Fibroblast of lung (primary cell): ENCODE results near the gene TTC19. TPM values are rescaled to one million over a fixed set of nuclear protein-coding genes. Genes with fewer than 3 reads are reported as not detected.
A peak's percentile ranks its signal among the peaks of the same experiment; 100 is the strongest.

Experiments
- DNase-seq, 2 donors: peaks; one replicate each; pipeline versions ENCODE4 v3.0.0 to v3.0.0-alpha.2; 2010; ENCODE audit warnings: low read depth in 2 of 2
- H2AFZ ChIP-seq: 2 replicates; pipeline ENCODE4 v1.5.1; 2012; ENCODE audit warnings: low read length, control low read depth, inconsistent platforms
- H3K27ac ChIP-seq: 2 replicates; pipeline ENCODE4 v1.5.1; 2011; ENCODE audit warnings: low read length, control low read depth; ENCODE audit not compliant: insufficient read depth
- H3K27me3 ChIP-seq: 2 replicates; pipeline ENCODE4 v1.5.1; 2011; ENCODE audit warnings: mild to moderate bottlenecking, low read length; ENCODE audit not compliant: control insufficient read depth, insufficient read depth
- H3K36me3 ChIP-seq: 2 replicates; pipeline ENCODE4 v1.5.1; 2011; ENCODE audit warnings: low read length; ENCODE audit not compliant: control insufficient read depth, insufficient read depth
- H3K4me1 ChIP-seq: 2 replicates; pipeline ENCODE4 v1.5.1; 2011; ENCODE audit warnings: low read length; ENCODE audit not compliant: control insufficient read depth, insufficient read depth; ENCODE audit errors: extremely low read depth
- H3K4me2 ChIP-seq: 2 replicates; pipeline ENCODE4 v1.5.1; 2011; ENCODE audit warnings: low read length, control low read depth; ENCODE audit not compliant: insufficient read depth; ENCODE audit errors: extremely low read depth
- H3K4me3 ChIP-seq, 4 experiments: fragments of 200-600 bp in 1 of 4; sonication (generic) in 1 of 4; replicated peaks in 1 of 4; 2 replicates each; pipeline ENCODE4 v1.5.1; 2011 to 2016; ENCODE audit warnings: low read length in 4 of 4, low read depth in 3 of 4, mild to moderate bottlenecking in 3 of 4, control low read depth in 2 of 4, inconsistent platforms in 1 of 4, mixed read lengths in 1 of 4; ENCODE audit not compliant: insufficient read depth in 1 of 4; ENCODE audit errors: control extremely low read depth in 1 of 4
- H3K79me2 ChIP-seq: 2 replicates; pipeline ENCODE4 v1.5.1; 2012; ENCODE audit warnings: mild to moderate bottlenecking, low read length, inconsistent platforms; ENCODE audit not compliant: control insufficient read depth, insufficient read depth
- H3K9ac ChIP-seq: 2 replicates; pipeline ENCODE4 v1.5.1; 2011; ENCODE audit warnings: mild to moderate bottlenecking, low read length, control low read depth; ENCODE audit not compliant: insufficient read depth
- H3K9me3 ChIP-seq: 2 replicates; pipeline ENCODE4 v1.5.1; 2012; ENCODE audit warnings: low read depth, low read length; ENCODE audit not compliant: control insufficient read depth, insufficient read depth
- H4K20me1 ChIP-seq: 2 replicates; pipeline ENCODE4 v1.5.1; 2011; ENCODE audit warnings: low read length; ENCODE audit not compliant: control insufficient read depth, insufficient read depth; ENCODE audit errors: extremely low read depth
- EZH2 ChIP-seq: IDR thresholded peaks from 2 replicates; pipeline ENCODE4 v1.5.1; 2012; ENCODE audit warnings: low read length, control low read depth, mild to moderate bottlenecking; ENCODE audit errors: missing control alignments
- polyA plus RNA-seq, 2 donors: library from polyadenylated mRNA; depleted of rRNA in 1 of 2; stranded (reverse) in 1 of 2; unstranded in 1 of 2; fragments of >200 nt; gene quantifications; 2 replicates each; pipeline ENCODE4 v1.2.1, GENCODE V29; 2011 to 2012; ENCODE audit warnings: missing spikeins in 1 of 2
- total RNA-seq: library from RNA; depleted of rRNA; stranded (reverse); fragments of >200 nt; gene quantifications from 2 replicates; pipeline ENCODE4 v1.2.1, GENCODE V29; 2014
- TF ChIP-seq, protein P1 (sequence below), 2 donors: IDR thresholded peaks in 1 of 2; conservative IDR thresholded peaks in 1 of 2; 1 replicate in 1 of 2; 2 replicates in 1 of 2; pipeline ENCODE4 v1.5.1; 2011 to 2012; ENCODE audit warnings: low read length in 2 of 2, control low read depth in 1 of 2, inconsistent platforms in 1 of 2, low read depth in 1 of 2, mild to moderate bottlenecking in 1 of 2

The TTC19 gene
- total and polyA plus RNA-seq, 2 donors (not counting 1 experiment from before 2014, with no cell fraction given) = 4.2 to 23.0 TPM

DNA sequence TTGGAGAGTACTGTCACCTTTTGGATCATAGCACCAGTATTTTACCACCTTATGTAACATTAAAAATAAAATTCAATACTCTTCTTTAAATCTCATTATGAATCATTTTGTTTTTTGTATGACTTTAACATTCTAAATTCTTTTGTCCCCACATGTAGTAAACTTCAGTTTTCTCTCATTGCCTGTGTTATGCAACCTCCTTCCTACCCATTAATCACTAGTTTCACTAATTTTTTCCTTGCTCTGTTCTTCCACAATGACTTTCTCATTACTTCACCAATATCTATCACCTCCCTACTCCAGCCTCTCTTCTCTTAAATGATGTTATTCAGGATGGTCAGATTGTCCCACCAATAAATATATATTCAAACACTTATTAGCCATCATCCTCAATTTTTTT, 68.7 kb downstream of the TTC19 start:
- Histone ChIP-seq H3K4me3 (no peak overlapping the region), H3K4me1 (no peaks in the 10 kb centered on the region), H3K36me3 (peaks cover 10% of the 10 kb centered on the region), H3K9ac (no peak overlapping the region), H4K20me1 (no peaks in the 10 kb centered on the region), H3K4me2 (no peak overlapping the region), H3K79me2 (no peaks in the 10 kb centered on the region), H3K9me3 (no peaks in the 10 kb centered on the region), H3K27me3 (no peaks in the 10 kb centered on the region), H3K27ac (no peak overlapping the region), H2AFZ (no peak overlapping the region)
- TF ChIP-seq EZH2 = no peak
- TF ChIP-seq, protein P1, sequence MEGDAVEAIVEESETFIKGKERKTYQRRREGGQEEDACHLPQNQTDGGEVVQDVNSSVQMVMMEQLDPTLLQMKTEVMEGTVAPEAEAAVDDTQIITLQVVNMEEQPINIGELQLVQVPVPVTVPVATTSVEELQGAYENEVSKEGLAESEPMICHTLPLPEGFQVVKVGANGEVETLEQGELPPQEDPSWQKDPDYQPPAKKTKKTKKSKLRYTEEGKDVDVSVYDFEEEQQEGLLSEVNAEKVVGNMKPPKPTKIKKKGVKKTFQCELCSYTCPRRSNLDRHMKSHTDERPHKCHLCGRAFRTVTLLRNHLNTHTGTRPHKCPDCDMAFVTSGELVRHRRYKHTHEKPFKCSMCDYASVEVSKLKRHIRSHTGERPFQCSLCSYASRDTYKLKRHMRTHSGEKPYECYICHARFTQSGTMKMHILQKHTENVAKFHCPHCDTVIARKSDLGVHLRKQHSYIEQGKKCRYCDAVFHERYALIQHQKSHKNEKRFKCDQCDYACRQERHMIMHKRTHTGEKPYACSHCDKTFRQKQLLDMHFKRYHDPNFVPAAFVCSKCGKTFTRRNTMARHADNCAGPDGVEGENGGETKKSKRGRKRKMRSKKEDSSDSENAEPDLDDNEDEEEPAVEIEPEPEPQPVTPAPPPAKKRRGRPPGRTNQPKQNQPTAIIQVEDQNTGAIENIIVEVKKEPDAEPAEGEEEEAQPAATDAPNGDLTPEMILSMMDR (conservative IDR thresholded peaks at IDR 0.05 in 1 of 2, IDR thresholded peaks at IDR 0.05 in 1 of 2; ENCODE audit: low read depth in 1 of 2, low read length in 2 of 2) = no peak
- DNase-seq = peak; percentile 4 to 28

DNA sequence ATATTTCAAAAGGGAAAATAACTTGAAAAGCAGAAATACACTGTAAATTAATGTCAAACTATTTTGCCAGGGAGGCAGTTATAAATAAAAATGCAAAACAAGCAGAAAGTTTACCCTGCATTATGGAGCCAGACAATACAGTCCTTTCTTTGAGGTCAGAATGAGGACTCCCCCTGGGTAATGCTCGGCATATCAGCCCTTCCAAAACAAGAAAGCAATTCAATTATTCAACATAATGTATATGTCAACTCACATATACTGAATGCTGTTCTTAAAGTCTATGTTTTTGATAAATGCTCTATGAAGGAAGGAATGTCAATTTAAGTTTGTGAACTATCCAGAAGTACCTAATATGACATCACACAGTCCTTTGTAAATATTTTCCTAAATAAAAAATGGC, 72.4 kb downstream of the TTC19 start:
- Histone ChIP-seq H3K27me3 (no peaks in the 10 kb centered on the region), H4K20me1 (no peaks in the 10 kb centered on the region), H3K27ac (no peak overlapping the region), H3K4me3 (no peak overlapping the region), H3K79me2 (no peaks in the 10 kb centered on the region), H3K4me1 (no peaks in the 10 kb centered on the region), H3K36me3 (peaks cover 2% of the 10 kb centered on the region), H3K9ac (no peak overlapping the region), H2AFZ (no peak overlapping the region), H3K4me2 (no peak overlapping the region), H3K9me3 (no peaks in the 10 kb centered on the region)
- TF ChIP-seq, protein P1 (conservative IDR thresholded peaks at IDR 0.05 in 1 of 2, IDR thresholded peaks at IDR 0.05 in 1 of 2; ENCODE audit: low read depth in 1 of 2, low read length in 2 of 2) = no peak
- no peak for TF ChIP-seq EZH2
- DNase-seq = no peak

DNA sequence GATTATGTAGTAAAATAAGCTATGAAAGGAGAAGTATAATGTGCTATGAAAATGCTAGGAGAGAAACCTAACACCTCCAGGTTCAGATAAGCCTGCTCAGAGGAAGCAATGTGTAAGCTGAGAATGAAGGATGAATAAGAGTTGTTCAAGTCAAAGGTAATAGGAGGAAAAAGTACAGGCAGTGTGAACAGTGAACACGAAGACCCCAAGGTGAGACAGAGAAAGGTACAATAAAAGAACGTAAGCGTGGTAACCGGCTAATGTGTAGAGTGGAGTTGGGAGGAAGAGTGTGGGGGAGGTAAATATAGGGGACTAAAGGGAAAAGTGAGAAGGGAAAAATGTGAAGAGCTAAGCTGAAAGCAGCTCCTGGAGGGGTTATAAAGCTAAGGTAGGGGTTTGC, 74.2 kb downstream of the TTC19 start:
- Histone ChIP-seq H3K27ac (no peak overlapping the region), H3K9ac (no peak overlapping the region), H3K4me1 (no peaks in the 10 kb centered on the region), H3K4me3 (no peak overlapping the region), H3K36me3 (peaks cover 7% of the 10 kb centered on the region), H2AFZ (no peak overlapping the region), H4K20me1 (no peaks in the 10 kb centered on the region), H3K9me3 (no peaks in the 10 kb centered on the region), H3K4me2 (no peak overlapping the region), H3K27me3 (no peaks in the 10 kb centered on the region), H3K79me2 (no peaks in the 10 kb centered on the region)
- no peak for TF ChIP-seq EZH2
- TF ChIP-seq, protein P1 (conservative IDR thresholded peaks at IDR 0.05 in 1 of 2, IDR thresholded peaks at IDR 0.05 in 1 of 2; ENCODE audit: low read depth in 1 of 2, low read length in 2 of 2) = no peak
- DNase-seq = no peak
